HG03066 (cell line): Measurements from ENCODE around the gene SFTPA1.
"Not testable (repeated sequence)": the region's sequence is repeated elsewhere in the genome, so short reads cannot be mapped to it uniquely, and the experiment has no call there.

ENCODE experiments used
- ATAC-seq: cut with Tn5 transposase; IDR thresholded peaks from one replicate; pipeline ENCODE4 v1.9.1; 2021; ENCODE audit warnings: low read depth; ENCODE audit not compliant: unreplicated experiment

Gene SFTPA1

GRCh38 chr10:79610601-79611191 is at the start of gene SFTPA1:
Gene SFTPA1 (plus strand): TSS chr10:79610939. CDS start chr10:79611826, 887 bp downstream.
- no peak for ATAC-seq

DNA sequence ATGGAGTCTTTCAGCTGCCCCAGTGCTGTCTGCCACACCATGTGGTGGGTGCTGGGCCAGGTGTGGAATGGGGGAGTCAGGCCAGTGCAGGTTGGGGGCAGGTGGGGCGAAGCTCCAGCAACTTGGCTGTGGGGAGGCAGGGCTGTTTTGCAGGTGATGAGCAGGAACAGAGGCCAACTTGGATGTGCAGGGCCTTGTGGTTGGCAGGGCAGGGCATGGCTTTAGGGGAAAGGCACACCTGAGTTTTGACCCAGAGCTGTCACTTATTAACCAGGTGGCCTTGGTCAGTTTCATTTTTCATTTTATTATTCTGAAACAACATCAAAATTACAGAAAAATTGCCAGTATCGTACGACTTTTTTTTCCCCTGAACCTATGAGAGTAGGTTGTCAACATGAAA is 49.5 kb upstream of the SFTPA1 start:
- no peak for ATAC-seq

DNA sequence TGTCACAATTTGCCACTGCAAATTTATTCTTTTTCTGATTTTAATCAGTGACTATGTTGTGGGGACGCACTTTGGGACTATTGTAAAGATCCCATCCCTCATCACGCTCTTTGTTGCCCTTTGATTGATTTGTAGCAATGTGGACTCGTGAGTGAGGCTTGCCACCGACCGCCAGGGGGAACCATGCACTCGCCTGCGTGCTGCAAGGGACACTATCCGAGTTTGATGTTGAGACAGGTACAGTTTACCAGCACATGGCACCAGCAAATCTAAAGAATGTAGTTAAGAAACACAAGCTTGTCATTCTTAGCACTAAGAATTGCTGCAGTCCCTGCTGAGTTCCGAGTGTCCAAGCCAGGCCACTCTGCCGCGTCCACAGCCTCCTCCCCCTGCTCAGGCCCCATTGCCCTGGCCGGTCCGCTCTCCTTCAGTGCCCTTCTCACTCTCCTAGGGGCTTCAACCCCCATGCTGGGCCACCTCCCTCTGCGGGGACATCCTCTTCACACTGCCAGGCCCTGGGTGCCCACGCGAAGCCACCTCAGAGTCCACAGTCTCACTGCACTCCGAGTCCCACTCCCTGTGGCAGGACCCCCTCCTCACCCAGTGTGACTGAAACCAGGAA is 48.5 kb upstream of the SFTPA1 start:
- no peak for ATAC-seq

DNA sequence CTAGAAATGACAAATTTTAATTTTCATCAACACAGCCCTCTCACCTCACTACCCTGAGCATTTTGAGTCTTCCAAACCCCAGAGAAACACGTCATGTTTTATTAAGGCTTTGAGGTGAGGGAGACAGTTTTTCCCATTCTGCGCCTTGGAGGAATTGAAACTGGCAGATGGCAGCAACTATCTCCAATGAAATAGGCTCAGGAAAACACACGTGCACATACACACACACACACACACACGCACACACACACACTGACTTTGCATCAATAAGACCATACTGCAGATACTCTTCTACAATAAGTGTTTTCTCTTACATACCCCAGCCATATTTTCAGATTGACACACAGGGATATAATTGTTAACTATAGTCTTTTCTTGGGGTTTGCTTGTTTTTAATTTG is 47.3 kb upstream of the SFTPA1 start:
- ATAC-seq = no peak

DNA sequence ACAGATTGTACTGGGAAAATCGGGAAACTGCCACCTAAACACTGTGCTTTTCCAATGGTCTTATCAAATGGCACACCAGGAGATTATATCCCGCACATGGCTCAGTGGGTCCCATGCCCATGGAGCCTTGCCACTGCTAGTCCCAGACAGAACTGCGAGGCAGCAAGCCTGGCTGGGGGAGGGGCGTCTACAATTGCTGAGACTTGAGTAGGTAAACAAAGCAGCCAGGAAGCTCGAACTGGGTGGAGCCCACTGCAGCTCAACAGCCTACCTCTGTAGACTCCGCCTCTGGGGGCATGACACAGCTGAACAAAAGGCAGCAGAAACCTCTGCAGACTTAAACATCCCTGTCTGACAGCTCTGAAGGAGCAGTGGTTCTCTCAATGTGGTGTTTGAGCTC is 40.1 kb upstream of the SFTPA1 start:
- ATAC-seq = not testable (repeated sequence)

DNA sequence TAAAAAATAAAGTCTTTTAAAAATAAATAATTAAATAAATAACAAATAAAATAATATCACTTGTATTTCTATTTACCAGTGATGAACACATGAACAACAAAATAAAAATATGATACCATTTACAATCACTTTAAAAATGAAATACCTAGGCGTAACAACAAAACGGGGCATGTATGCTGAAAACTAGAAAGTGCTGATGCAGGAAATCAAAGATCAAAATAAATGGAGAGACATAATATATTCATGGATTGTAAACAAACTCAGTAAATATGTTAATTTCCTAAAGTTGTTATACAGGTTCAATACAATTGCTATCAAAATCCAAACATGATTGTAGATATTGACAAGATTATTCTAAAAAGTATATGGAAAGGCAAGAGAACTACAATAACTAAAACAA is 31.4 kb upstream of the SFTPA1 start:
- ATAC-seq = no peak

DNA sequence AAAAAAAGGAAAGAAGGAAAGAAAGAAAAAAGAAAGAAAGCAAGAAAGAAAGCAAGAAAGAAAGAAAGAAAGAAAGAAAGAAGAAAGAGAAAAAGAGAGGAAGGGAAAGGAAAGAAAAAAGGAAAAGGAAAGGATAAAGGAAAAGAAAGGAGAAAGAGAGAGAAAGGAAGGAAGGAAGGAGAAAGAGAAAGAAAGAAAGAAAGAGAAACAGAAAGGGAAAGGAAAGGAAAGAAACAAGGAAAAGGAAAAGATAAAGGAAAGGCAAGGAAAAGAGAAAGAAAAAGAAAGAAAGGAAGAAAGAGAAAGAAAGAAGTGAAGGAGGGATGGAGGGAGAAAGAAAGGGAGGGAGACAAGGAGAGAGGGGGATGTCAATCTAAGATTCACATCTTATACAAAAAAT is 29.7 kb upstream of the SFTPA1 start:
- no peak for ATAC-seq

- ATAC-seq = no peak
Observed at GRCh38 chr10:79582096-79582495, 28.6 kb upstream of the SFTPA1 start.

DNA sequence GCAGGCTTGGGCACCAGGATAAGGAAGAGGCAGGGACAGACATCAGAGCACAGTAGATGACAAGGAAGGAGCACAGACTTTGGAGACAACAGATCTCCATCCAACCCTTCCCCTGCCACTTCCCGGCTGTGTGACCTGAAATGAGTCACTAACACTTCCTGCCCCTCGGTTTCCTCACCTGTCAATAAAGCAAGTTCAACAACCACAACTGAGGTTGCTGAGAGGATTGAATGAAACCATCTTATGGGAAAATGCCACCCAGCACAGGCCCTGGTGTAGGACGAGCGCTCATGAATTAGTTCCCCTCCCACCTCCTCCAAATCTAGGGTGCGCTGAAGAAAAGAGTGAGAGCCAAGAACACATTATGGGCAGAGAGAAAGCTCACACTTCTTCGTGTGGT is 27.8 kb upstream of the SFTPA1 start:
- not testable (repeated sequence) for ATAC-seq

GRCh38 chr10:79583488-79584024 is 27.2 kb upstream of the SFTPA1 start:
- no peak for ATAC-seq

GRCh38 chr10:79585870-79586527 is 24.7 kb upstream of the SFTPA1 start:
- ATAC-seq = no peak

- no peak for ATAC-seq
Observed at GRCh38 chr10:79586933-79587332, 23.8 kb upstream of the SFTPA1 start.

DNA sequence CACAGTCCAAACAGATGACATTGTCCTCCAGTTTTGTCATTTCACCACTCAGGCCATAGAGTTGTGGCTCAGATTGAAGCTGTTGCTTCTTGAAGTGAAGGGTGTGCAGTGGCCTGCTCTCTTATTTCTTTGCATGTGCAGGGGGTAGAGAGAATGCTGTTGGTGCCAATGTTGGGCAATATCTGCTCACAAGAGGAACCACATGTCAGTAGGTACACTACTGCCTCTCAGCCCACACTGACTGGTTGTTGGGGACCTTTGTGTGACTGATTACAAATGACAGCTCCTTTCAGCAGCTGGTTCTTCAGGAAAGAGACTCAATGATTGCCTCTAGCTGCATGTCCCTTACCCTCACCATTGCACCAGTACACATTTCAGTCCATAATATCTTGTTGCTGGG is 21.9 kb upstream of the SFTPA1 start:
- ATAC-seq = no peak

GRCh38 chr10:79593377-79593776 is 17.4 kb upstream of the SFTPA1 start:
- ATAC-seq = no peak

DNA sequence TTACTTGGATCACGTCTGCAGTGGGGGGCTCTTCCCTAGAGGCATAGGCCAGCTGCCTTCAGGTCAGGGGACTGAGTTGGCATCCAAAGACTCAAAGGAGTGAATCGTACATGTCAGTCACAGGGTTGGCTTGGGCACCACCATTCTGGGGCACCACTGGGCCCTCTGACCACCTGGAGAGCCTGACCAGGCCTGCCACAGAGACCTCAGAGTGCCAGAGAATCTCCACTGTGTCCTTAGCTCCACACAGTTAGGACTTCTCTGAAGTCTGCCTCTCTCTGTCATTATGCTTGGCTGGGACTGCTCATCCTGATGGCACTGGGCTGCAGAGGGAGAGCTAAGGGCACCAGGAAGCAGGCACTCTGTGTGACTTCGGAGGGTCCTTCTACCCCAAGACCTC is 16.2 kb upstream of the SFTPA1 start:
- not testable (repeated sequence) for ATAC-seq

- ATAC-seq = no peak
Observed at GRCh38 chr10:79595510-79595909, 15.2 kb upstream of the SFTPA1 start.

DNA sequence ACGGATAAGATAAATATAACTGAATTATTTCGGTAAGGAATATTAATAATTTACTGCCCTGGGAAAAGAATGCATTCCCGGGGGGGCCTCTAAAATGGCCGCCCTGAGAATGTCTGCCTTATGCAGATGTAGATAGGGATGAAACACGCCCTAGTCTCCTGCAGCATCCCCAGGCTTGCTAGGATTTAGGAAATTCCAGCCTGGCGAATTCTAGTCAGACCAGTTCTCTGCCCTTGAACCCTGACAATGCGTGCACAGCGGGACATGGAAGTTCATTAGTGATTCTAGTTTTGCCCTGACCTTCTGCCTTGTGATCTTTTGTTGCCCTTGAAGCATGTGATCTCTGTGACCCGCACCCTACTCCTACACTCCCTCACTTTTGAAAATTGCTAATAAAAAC is 11.1 kb upstream of the SFTPA1 start:
- not testable (repeated sequence) for ATAC-seq

DNA sequence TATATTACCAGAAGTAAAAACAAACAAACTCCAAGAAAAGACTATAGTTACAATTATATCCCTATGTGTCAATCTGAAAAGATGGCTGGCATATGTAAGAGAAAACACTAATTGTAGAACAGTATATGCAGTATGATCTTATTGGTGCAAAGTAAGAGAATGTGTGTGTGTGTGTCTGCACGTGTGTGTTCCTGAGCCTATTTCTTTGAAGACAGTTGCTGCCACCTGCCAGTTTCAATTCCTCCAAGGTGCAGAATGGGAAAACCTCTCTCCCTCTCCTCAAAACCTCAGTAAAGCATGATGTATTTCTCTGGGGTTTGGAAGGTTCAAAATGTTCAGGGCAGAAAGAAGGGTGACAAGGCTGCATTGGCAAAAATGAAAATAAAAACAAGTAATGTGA is 8.8 kb upstream of the SFTPA1 start:
- ATAC-seq = no peak

DNA sequence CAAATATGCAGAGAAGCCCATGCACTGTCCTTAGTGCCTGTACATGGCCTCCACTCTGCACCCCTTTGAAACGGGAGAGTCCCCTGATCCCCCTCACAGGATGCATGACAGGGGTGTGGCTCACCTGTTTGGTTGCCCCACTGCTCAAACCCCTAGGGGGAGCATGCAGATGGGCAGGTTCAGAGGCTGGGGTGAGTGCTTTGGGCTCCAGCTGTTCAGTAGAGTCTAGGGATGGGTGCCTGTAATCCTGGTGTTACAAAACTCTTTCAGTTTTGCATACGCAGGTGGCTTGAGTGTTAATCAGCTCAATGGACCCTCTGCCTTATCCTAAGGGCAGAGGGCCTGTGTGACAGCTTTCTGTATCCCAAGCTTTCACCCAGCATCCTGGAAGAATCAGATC is 7.8 kb upstream of the SFTPA1 start:
- ATAC-seq = no peak

DNA sequence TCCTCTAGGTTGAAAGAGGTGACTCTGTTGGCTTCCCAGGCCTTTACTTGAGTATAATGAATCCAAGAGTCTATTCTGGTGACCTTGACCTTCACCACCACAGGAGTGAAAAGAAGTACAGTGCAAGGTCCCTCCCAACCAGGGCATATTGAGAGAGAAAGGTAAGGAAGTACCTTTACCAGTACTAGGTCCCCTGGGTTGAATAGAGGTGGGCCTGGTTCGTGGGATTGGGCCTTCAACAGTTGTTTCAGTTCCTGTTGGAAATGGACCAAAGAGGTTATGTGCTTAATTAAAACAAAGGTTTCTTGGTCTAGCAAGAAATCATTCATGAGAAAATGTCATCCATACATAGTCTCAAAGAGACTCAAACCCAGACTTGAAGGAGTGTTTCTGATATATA is 6.4 kb upstream of the SFTPA1 start:
- no peak for ATAC-seq

DNA sequence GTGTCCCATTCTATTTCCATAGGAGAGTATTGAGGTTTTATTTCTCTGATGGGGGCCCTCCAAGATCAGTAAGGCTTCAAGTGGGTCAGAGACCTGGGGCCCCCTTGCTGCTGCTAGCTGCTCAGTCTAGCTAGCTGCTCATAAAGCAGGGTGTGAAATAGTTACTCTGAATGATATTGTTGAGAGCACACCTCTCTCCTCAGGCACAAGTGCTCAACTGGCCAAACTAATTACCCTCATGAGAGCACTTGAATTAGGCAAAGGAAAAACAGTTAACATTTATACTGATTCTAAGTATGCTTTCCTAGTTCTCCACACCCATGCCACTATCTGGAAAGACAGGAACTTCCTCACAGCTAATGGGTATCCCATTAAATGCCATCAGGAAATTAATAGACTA is 5.4 kb upstream of the SFTPA1 start:
- ATAC-seq = no peak
